Smooth muscle cell (in vitro differentiated cells): ENCODE results near the gene IGFBP7. TPM values are rescaled to one million over a fixed set of nuclear protein-coding genes. Genes with fewer than 3 reads are reported as not detected.
A peak's percentile ranks its signal among the peaks of the same experiment; 100 is the strongest.

Experiments
- DNase-seq: peaks from one replicate; lab custom pipeline; 2025; ENCODE audit not compliant: unreplicated experiment; lab: John Stamatoyannopoulos, UW
- H2AFZ ChIP-seq: fragments of 200-600 bp; sonication (generic); 2 replicates; pipeline ENCODE4 v1.6.0; 2016; ENCODE audit warnings: antibody characterized with exemption, low read depth, mild to moderate bottlenecking
- H3F3A ChIP-seq: fragments of 200-600 bp; sonication (generic); 2 replicates; pipeline ENCODE4 v1.6.0; 2017; ENCODE audit warnings: antibody characterized with exemption, low read depth
- H3K27ac ChIP-seq: fragments of 200-600 bp; sonication (generic); 2 replicates; pipeline ENCODE4 v1.5.1; 2016; ENCODE audit warnings: low read depth, mild to moderate bottlenecking
- H3K27me3 ChIP-seq: fragments of 200-600 bp; sonication (generic); 2 replicates; pipeline ENCODE4 v1.6.1; 2016; ENCODE audit warnings: low read depth, mild to moderate bottlenecking
- H3K36me3 ChIP-seq: fragments of 200-600 bp; sonication (generic); 2 replicates; pipeline ENCODE4 v1.5.1; 2016; ENCODE audit warnings: low read depth
- H3K4me1 ChIP-seq: fragments of 200-600 bp; sonication (generic); 2 replicates; pipeline ENCODE4 v1.5.1; 2016; ENCODE audit warnings: low read depth
- H3K4me2 ChIP-seq: fragments of 200-600 bp; sonication (generic); 2 replicates; pipeline ENCODE4 v1.6.0; 2016; ENCODE audit warnings: mild to moderate bottlenecking
- H3K4me3 ChIP-seq: fragments of 200-600 bp; sonication (generic); 2 replicates; pipeline ENCODE4 v1.5.1; 2016; ENCODE audit warnings: mild to moderate bottlenecking
- H3K79me2 ChIP-seq: fragments of 200-600 bp; sonication (generic); 2 replicates; pipeline ENCODE4 v1.6.0; 2016; ENCODE audit warnings: low read depth, mild to moderate bottlenecking
- H3K9ac ChIP-seq: fragments of 200-600 bp; sonication (generic); 2 replicates; pipeline ENCODE4 v1.6.0; 2016; ENCODE audit warnings: low read depth
- H3K9me3 ChIP-seq: fragments of 200-600 bp; sonication (generic); replicated peaks from 2 replicates; pipeline ENCODE4 v1.5.1; 2016; ENCODE audit warnings: low read depth
- H4K20me1 ChIP-seq: fragments of 200-600 bp; sonication (generic); 2 replicates; pipeline ENCODE4 v1.6.0; 2016; ENCODE audit warnings: low read depth
- CTCF ChIP-seq: fragments of 200-600 bp; sonication (generic); IDR thresholded peaks from 2 replicates; pipeline ENCODE4 v1.5.1; 2017; ENCODE audit warnings: borderline replicate concordance, mild to moderate bottlenecking, antibody characterized with exemption; ENCODE audit not compliant: insufficient read depth, poor library complexity, severe bottlenecking
- WGBS: methylation state at CpG from one replicate; pipeline ENCODE4 v1.1.7; 2016; ENCODE audit warnings: low lambda C conversion rate; 5-methylcytosine and 5-hydroxymethylcytosine counted together
- polyA plus RNA-seq: library from polyadenylated mRNA; unstranded; fragments of >200 nt; fragmentation: Nextera tagmentation; extraction: Ambion mirVana; gene quantifications from 2 replicates; pipeline ENCODE4 v1.2.1, GENCODE V29; 2016
- total RNA-seq: library from RNA; depleted of rRNA; stranded (reverse); fragments of >200 nt; gene quantifications from 2 replicates; pipeline ENCODE4 v1.2.3, GENCODE V29; 2014

Gene IGFBP7
- total and polyA plus RNA-seq, 2 experiments from 2014 or later: 998 to 1,684 TPM

DNA sequence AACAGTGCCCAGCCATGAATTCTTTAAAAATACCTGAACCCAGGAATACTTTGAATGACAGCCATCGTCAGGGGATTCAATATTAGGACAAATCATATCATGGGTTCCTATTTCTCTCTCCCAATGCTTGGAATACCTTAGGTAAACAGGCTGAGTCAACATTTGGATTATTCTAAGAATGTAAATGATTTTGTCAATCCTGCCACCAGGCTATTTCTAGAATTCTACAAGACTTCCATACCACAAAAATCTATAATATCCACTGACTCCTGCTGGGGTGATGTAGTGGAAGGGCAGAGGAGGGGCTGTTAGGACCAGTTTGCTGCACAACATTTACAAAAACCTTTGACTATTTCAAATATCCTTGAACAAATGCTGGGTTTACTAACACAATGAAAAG is 65.2 kb downstream of the IGFBP7 start:
- WGBS: 22% methylated on average over 1 of the region's 1 CpG
- Histone ChIP-seq H3K4me2 (peak overlapping the region; percentile 78), H3K4me3 (no peak overlapping the region), H4K20me1 (no peaks in the 10 kb centered on the region), H3F3A (peaks cover 46% of the 10 kb centered on the region), H2AFZ (no peak overlapping the region), H3K4me1 (peaks cover 18% of the 10 kb centered on the region), H3K9ac (peak overlapping the region; percentile 41), H3K79me2 (peaks cover 60% of the 10 kb centered on the region), H3K9me3 (no peaks in the 10 kb centered on the region), H3K27ac (peak overlapping the region; percentile 83), H3K27me3 (no peaks in the 10 kb centered on the region), H3K36me3 (no peaks in the 10 kb centered on the region)
- no peak for DNase-seq
- no peak for TF ChIP-seq CTCF

DNA sequence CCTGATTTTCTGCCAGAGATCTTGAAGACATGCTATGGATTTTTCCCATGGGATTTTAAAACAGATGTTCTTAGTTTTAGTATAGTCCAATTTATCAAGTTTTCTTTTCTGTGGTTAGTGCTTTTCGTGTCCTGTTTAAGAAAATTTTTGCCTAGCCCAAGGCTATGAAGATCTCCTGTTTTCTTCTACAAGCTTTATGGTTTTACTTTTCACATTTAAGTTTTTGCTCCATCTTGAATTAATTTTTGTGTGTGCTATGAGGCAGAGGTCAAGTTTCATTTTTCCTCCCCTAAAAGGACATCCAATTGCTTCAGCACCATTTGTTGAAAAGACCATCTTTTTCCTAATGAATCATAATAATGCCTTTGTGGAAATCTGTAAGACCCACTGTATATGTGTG is 65.9 kb downstream of the IGFBP7 start:
- H2AFZ ChIP-seq: no peak overlapping the region
- no peak overlapping the region for H3K4me3 ChIP-seq
- peaks cover 47% of the 10 kb centered on the region for H3F3A ChIP-seq
- H4K20me1 ChIP-seq: no peaks in the 10 kb centered on the region
- no peak for DNase-seq
- H3K4me1 ChIP-seq: peaks cover 18% of the 10 kb centered on the region
- peak overlapping the region; percentile 83 for H3K27ac ChIP-seq
- WGBS: 4% methylated on average over 1 of the region's 1 CpG
- no peaks in the 10 kb centered on the region for H3K27me3 ChIP-seq
- no peaks in the 10 kb centered on the region for H3K9me3 ChIP-seq
- TF ChIP-seq CTCF: no peak
- peaks cover 57% of the 10 kb centered on the region for H3K79me2 ChIP-seq
- H3K36me3 ChIP-seq: no peaks in the 10 kb centered on the region
- peak overlapping the region; percentile 41 for H3K9ac ChIP-seq
- H3K4me2 ChIP-seq: peak overlapping the region; percentile 78

DNA sequence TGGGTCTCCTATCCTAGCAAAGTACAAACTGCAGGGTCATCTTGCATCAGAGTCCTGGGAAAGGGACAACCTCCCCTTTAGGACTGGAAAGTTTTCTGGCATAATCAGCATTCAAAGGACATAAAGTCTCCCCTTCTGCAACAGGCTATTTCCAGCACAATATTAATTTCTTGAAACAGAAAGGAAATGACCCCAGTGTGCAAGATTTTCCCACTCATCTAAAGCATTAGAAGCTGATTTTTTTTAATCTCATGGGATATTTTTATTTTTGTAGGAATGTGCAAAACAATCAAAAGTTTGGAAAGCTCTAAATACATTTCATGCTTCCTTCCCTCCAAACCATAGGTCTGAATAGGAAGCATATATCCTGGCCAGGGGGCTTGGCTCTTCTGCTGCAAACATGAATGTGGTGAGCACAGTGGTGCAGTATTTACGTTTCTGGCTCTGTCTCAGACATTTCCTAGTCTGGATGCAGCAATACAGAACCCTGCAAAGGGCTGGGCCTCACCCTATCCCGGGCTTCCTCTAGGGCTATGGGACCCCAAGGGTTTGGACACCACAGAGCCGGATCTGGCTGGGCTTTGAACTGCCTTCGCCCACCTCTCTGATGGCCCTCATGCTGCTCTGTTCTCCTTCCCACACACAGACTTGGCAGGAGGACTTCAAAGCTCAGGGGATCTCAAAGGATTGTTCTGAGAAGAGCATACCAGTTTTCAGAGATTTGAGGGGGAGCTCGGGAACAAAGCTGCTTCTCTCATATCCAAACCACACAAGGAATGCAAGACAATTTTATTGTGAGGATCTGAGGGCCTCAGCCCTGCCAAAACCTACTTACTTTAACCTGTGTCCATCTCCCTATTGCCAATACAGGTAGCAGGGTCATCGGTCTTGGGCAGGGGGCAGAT is 66.6 kb downstream of the IGFBP7 start:
- H2AFZ ChIP-seq: no peak overlapping the region
- no peak overlapping the region for H3K4me3 ChIP-seq
- H3K27me3 ChIP-seq: no peaks in the 10 kb centered on the region
- no peak for DNase-seq
- H3K4me1 ChIP-seq: peaks cover 18% of the 10 kb centered on the region
- TF ChIP-seq CTCF: no peak
- peak overlapping the region; percentile 78 for H3K4me2 ChIP-seq
- peak overlapping the region; percentile 41 for H3K9ac ChIP-seq
- peaks cover 51% of the 10 kb centered on the region for H3K79me2 ChIP-seq
- WGBS: 22% methylated on average over 6 of the region's 6 CpGs
- H4K20me1 ChIP-seq: no peaks in the 10 kb centered on the region
- H3F3A ChIP-seq: peaks cover 48% of the 10 kb centered on the region
- peak overlapping the region; percentile 83 for H3K27ac ChIP-seq
- no peaks in the 10 kb centered on the region for H3K36me3 ChIP-seq
- H3K9me3 ChIP-seq: no peaks in the 10 kb centered on the region
